H1 (cell line): ENCODE data around the gene ZFP69. TPM values are rescaled to one million over a fixed set of nuclear protein-coding genes. Genes with fewer than 3 reads are reported as not detected.

ENCODE experiments used
- ASH2L ChIP-seq: fragments of 200-600, 300-600 bp; sonication (generic); IDR thresholded peaks from one replicate; pipeline ENCODE4 v1.7.1; 2017; ENCODE audit warnings: low read length
- ATF2 ChIP-seq: IDR thresholded peaks from 2 replicates; pipeline ENCODE4 v1.6.1; 2012; ENCODE audit warnings: low read length, inconsistent platforms
- BACH1 ChIP-seq: IDR thresholded peaks from 2 replicates; pipeline ENCODE4 v1.6.1; 2012; ENCODE audit warnings: low read length, improper control_type of control experiment
- BCL11A ChIP-seq, 2 experiments: IDR thresholded peaks; one replicate each; pipeline ENCODE4 v1.6.1; 2011; ENCODE audit warnings: low read depth in 2 of 2, low read length in 2 of 2, mild to moderate bottlenecking in 2 of 2
- BRCA1 ChIP-seq: IDR thresholded peaks from 2 replicates; pipeline ENCODE4 v1.6.1; 2012; ENCODE audit warnings: low read depth, low read length, improper control_type of control experiment
- CHD2 ChIP-seq: IDR thresholded peaks from 2 replicates; pipeline ENCODE4 v1.6.1; 2012; ENCODE audit warnings: low read length, improper control_type of control experiment
- CREB1 ChIP-seq: IDR thresholded peaks from 2 replicates; pipeline ENCODE4 v1.6.1; 2012; ENCODE audit warnings: inconsistent platforms
- EGR1 ChIP-seq: IDR thresholded peaks from 2 replicates; pipeline ENCODE4 v1.6.1; 2011; ENCODE audit warnings: low read depth, low read length, borderline replicate concordance
- EP300 ChIP-seq, 2 experiments: IDR thresholded peaks; 1 replicate in 1 of 2; 2 replicates in 1 of 2; pipeline ENCODE4 v1.6.1; 2011 to 2012; ENCODE audit warnings: low read depth in 2 of 2, low read length in 2 of 2, mild to moderate bottlenecking in 2 of 2, borderline replicate concordance in 1 of 2, inconsistent platforms in 1 of 2, moderate library complexity in 1 of 2
- EZH2 ChIP-seq: fragments of 200-600 bp; sonication (generic); IDR thresholded peaks from 2 replicates; pipeline ENCODE4 v1.7.1; 2012; ENCODE audit warnings: low read depth, mild to moderate bottlenecking, moderate library complexity, low read length, inconsistent platforms; ENCODE audit not compliant: severe bottlenecking
- FOSL1 ChIP-seq: IDR thresholded peaks from 2 replicates; pipeline ENCODE4 v1.6.1; 2011; ENCODE audit warnings: mild to moderate bottlenecking, low read depth, low read length, moderate library complexity; ENCODE audit not compliant: insufficient read depth
- GABPA ChIP-seq: IDR thresholded peaks from 2 replicates; pipeline ENCODE4 v1.6.1; 2011; ENCODE audit warnings: mild to moderate bottlenecking, low read length, moderate library complexity, borderline replicate concordance; ENCODE audit not compliant: insufficient read depth
- JUN ChIP-seq: IDR thresholded peaks from 2 replicates; pipeline ENCODE4 v1.6.1; 2011; ENCODE audit warnings: low read depth, mild to moderate bottlenecking, improper control_type of control experiment, low read length
- JUND ChIP-seq: IDR thresholded peaks from 2 replicates; pipeline ENCODE4 v1.6.1; 2011; ENCODE audit warnings: mild to moderate bottlenecking, improper control_type of control experiment, low read length
- NRF1 ChIP-seq: IDR thresholded peaks from 2 replicates; pipeline ENCODE4 v1.6.1; 2011; ENCODE audit warnings: mild to moderate bottlenecking, low read depth, low read length, improper control_type of control experiment
- POLR2A ChIP-seq, 2 experiments: IDR thresholded peaks; 1 replicate in 1 of 2; 2 replicates in 1 of 2; pipeline ENCODE4 v1.6.1; 2011; ENCODE audit warnings: low read depth in 2 of 2, low read length in 2 of 2, mild to moderate bottlenecking in 2 of 2; ENCODE audit errors: control extremely low read depth in 1 of 2
- RBBP5 ChIP-seq: IDR thresholded peaks from 2 replicates; pipeline ENCODE4 v1.7.1; 2012; ENCODE audit warnings: low read depth, mild to moderate bottlenecking, inconsistent platforms, low read length, moderate library complexity, borderline replicate concordance
- SP1 ChIP-seq: IDR thresholded peaks from 2 replicates; pipeline ENCODE4 v1.6.1; 2011; ENCODE audit warnings: low read depth, low read length
- SP2 ChIP-seq: IDR thresholded peaks from 2 replicates; pipeline ENCODE4 v1.6.1; 2012; ENCODE audit warnings: mild to moderate bottlenecking, low read length, inconsistent platforms
- SP4 ChIP-seq: IDR thresholded peaks from 2 replicates; pipeline ENCODE4 v1.6.1; 2012; ENCODE audit warnings: low read length, inconsistent platforms
- SUZ12 ChIP-seq: fragments of 200-600 bp; sonication (generic); IDR thresholded peaks from 2 replicates; pipeline ENCODE4 v1.6.1; 2012; ENCODE audit warnings: mild to moderate bottlenecking, inconsistent platforms, low read length, moderate library complexity, mixed read lengths
- TAF1 ChIP-seq: IDR thresholded peaks from 2 replicates; pipeline ENCODE4 v1.6.1; 2011; ENCODE audit warnings: mild to moderate bottlenecking, low read depth, low read length
- TBP ChIP-seq: IDR thresholded peaks from 2 replicates; pipeline ENCODE4 v1.6.1; 2011; ENCODE audit warnings: low read depth, low read length, improper control_type of control experiment
- YY1 ChIP-seq: IDR thresholded peaks from 2 replicates; pipeline ENCODE4 v1.6.1; 2011; ENCODE audit warnings: low read depth, mild to moderate bottlenecking, low read length
- ZNF274 ChIP-seq: IDR thresholded peaks from 2 replicates; pipeline ENCODE4 v1.7.0; 2012; ENCODE audit warnings: low read length, borderline replicate concordance; ENCODE audit errors: extremely low read depth
- polyA plus RNA-seq, 7 experiments: library from polyadenylated mRNA; depleted of rRNA in 3 of 7; stranded (reverse) in 5 of 7; unstranded in 2 of 7; fragments of >200 nt in 5 of 7; fragments of 200-250 nt in 2 of 7; gene quantifications; 1 replicate in 5 of 7; 2 replicates in 1 of 7; 4 replicates in 1 of 7; pipeline versions ENCODE4 v1.2.1 to v1.2.3, GENCODE V29; 2011 to 2013; ENCODE audit warnings: missing spikeins in 2 of 7, mixed read lengths in 2 of 7
- total RNA-seq: library from RNA; stranded (reverse); fragmentation: NEBNext Ultra II Directional; extraction: Animal tissue kit (Norgen Biotek cat#: 25700); gene quantifications from 2 replicates; pipeline ENCODE4 v1.2.1, GENCODE V29; 2021

The ZFP69 gene
- total and polyA plus RNA-seq, 2 of the 8 experiments (the other 6 are each of a cell fraction or from before 2014, with no cell fraction given): 1.0 to 4.3 TPM

GRCh38 chr1:40531381-40532061, 54.4 kb downstream of the ZFP69 start, which contains the start of gene ZNF684 (continued):
- TF ChIP-seq ASH2L: peak; percentile 23
- TF ChIP-seq CHD2: no peak
- no peak for TF ChIP-seq EP300 (IDR thresholded peaks at IDR 0.05; ENCODE audit: borderline replicate concordance in 1 of 2, low read depth in 2 of 2, low read length in 2 of 2)
- no peak for TF ChIP-seq YY1
- TF ChIP-seq JUND: no peak
- TF ChIP-seq NRF1: no peak
- peak; percentile 81; the same call in 1 of the 2 replicates for TF ChIP-seq ATF2
- peak; percentile 91 for TF ChIP-seq GABPA
- no peak for TF ChIP-seq EZH2
- no peak for TF ChIP-seq BACH1
- peak; percentile 87 for TF ChIP-seq CREB1
- TF ChIP-seq RBBP5: peak; percentile 71; the same call in 1 of the 2 replicates
- peak; percentile 75 for TF ChIP-seq TAF1
- no peak for TF ChIP-seq SP1
- no peak for TF ChIP-seq BRCA1
- peak; percentile 31; the same call in 1 of the 2 replicates for TF ChIP-seq TBP
- no peak for TF ChIP-seq SP4
- TF ChIP-seq SUZ12: no peak
- no peak for TF ChIP-seq FOSL1
- TF ChIP-seq POLR2A (IDR thresholded peaks at IDR 0.05; ENCODE audit: control extremely low read depth in 1 of 2, low read depth in 2 of 2, low read length in 2 of 2): peak in 1 of 2 experiments; percentile 70; a peak in 2 of 3 replicates
- TF ChIP-seq BCL11A (IDR thresholded peaks at IDR 0.05; ENCODE audit: low read depth in 2 of 2, low read length in 2 of 2): no peak
- TF ChIP-seq ZNF274: no peak
- no peak for TF ChIP-seq JUN
- TF ChIP-seq EGR1: no peak
- TF ChIP-seq SP2: no peak
